A549 (cell line): ENCODE results near the gene LRCOL1.

Experiments used
- CTCF ChIP-seq: fragments of >200 bp; sonication (Bioruptor Twin); formaldehyde crosslinking; IDR thresholded peaks from 3 replicates; pipeline ENCODE4 v1.5.1; 2016
- GATA3 ChIP-seq: IDR thresholded peaks from 2 replicates; pipeline ENCODE4 v1.6.1; 2012; ENCODE audit warnings: borderline replicate concordance
- HMGXB4 ChIP-seq: fragments of 250-450 bp; sonication (Bioruptor Pico); IDR thresholded peaks from 2 replicates; pipeline ENCODE4 v1.5.0; 2021; ENCODE audit warnings: mild to moderate bottlenecking, moderate library complexity, borderline replicate concordance
- MAX ChIP-seq: IDR thresholded peaks from 2 replicates; pipeline ENCODE4 v1.6.1; 2012

- TF ChIP-seq GATA3, result no peak
- TF ChIP-seq CTCF, result no peak
- no peak for TF ChIP-seq HMGXB4
- TF ChIP-seq MAX, result no peak
Measured at GRCh38 chr12:132635076-132635955, 24.9 kb upstream of the LRCOL1 start.
